Caco-2 (cell line): Measurements from ENCODE around the gene DRC7. TPM values are rescaled to one million over a fixed set of nuclear protein-coding genes. Genes with fewer than 3 reads are reported as not detected.
A peak's percentile ranks its signal among the peaks of the same experiment; 100 is the strongest.

Experiments used
- BruUV-seq: library from RNA; stranded (reverse); fragments of 400-500 nt; replicated peaks from 2 replicates; lab custom pipeline; 2021; lab: Mats Ljungman, UMichigan
- CTCF ChIA-PET: fragments of 300-600 bp; sonication (Branson Sonifier 250); formaldehyde crosslinking; loops from one replicate; lab custom pipeline; 2022; ENCODE audit warnings: antibody characterized with exemption; lab: Charles Lee
- POLR2A ChIA-PET: fragments of 300-600 bp; sonication (Branson Sonifier 250); formaldehyde crosslinking; loops from one replicate; lab custom pipeline; 2022; ENCODE audit warnings: antibody characterized with exemption; lab: Charles Lee
- DNase-seq, 2 experiments: peaks; one replicate each; pipeline versions ENCODE4 v3.0.0 to v3.0.0-alpha.2; 2020 to 2022
- H3K27me3 ChIP-seq: replicated peaks from 2 replicates; pipeline ENCODE4 v1.6.0; 2011; ENCODE audit warnings: low read length; ENCODE audit not compliant: control insufficient read depth, insufficient read depth
- H3K36me3 ChIP-seq: 2 replicates; pipeline ENCODE4 v1.5.1; 2011; ENCODE audit warnings: low read length; ENCODE audit not compliant: control insufficient read depth, insufficient read depth
- H3K4me1 ChIP-seq: fragments of 250-450 bp; sonication (Bioruptor Pico); 2 replicates; pipeline ENCODE4 v1.5.1; 2020; ENCODE audit warnings: mild to moderate bottlenecking
- H3K4me3 ChIP-seq: 2 replicates; pipeline ENCODE4 v1.5.1; 2011; ENCODE audit warnings: low read depth, mild to moderate bottlenecking, control low read depth, low read length
- H3K9me3 ChIP-seq: fragments of 250-450 bp; sonication (Bioruptor Pico); 2 replicates; pipeline ENCODE4 v1.5.1; 2020; ENCODE audit warnings: mild to moderate bottlenecking, moderate library complexity
- H3K27ac Mint-ChIP-seq: one replicate; pipeline ENCODE4 v1.8.0; 2022; ENCODE audit warnings: mixed read lengths; ENCODE audit not compliant: unreplicated experiment
- H3K27me3 Mint-ChIP-seq: one replicate; pipeline ENCODE4 v1.8.0; 2022; ENCODE audit warnings: mixed read lengths; ENCODE audit not compliant: insufficient read depth, unreplicated experiment
- H3K36me3 Mint-ChIP-seq: one replicate; pipeline ENCODE4 v1.8.0; 2022; ENCODE audit warnings: mild to moderate bottlenecking, mixed read lengths; ENCODE audit not compliant: insufficient read depth, unreplicated experiment
- H3K4me1 Mint-ChIP-seq: one replicate; pipeline ENCODE4 v1.8.0; 2022; ENCODE audit warnings: low read depth, mixed read lengths; ENCODE audit not compliant: unreplicated experiment
- H3K4me3 Mint-ChIP-seq: one replicate; pipeline ENCODE4 v1.8.0; 2022; ENCODE audit warnings: mild to moderate bottlenecking, moderate library complexity, mixed read lengths; ENCODE audit not compliant: unreplicated experiment
- H3K9me3 Mint-ChIP-seq: one replicate; pipeline ENCODE4 v1.8.0; 2022; ENCODE audit warnings: mixed read lengths; ENCODE audit not compliant: unreplicated experiment
- CTCF ChIP-seq, 2 experiments: fragments of 200-600 bp in 1 of 2; IDR thresholded peaks; 1 replicate in 1 of 2; 2 replicates in 1 of 2; pipeline versions ENCODE4 v1.5.1 to v1.8.0; 2011 to 2022; ENCODE audit warnings: antibody characterized with exemption in 1 of 2, control low read depth in 1 of 2, inconsistent platforms in 1 of 2, low read depth in 1 of 2, low read length in 1 of 2, mild to moderate bottlenecking in 1 of 2, moderate library complexity in 1 of 2; ENCODE audit not compliant: insufficient read depth in 1 of 2, severe bottlenecking in 1 of 2, unreplicated experiment in 1 of 2
- intact Hi-C: fragments of 100-400 bp; cut with micrococcal nuclease; formaldehyde crosslinking; loops from one replicate; pipeline ENCODE4 v1.10.0; 2022; ENCODE audit not compliant: unreplicated experiment
- total RNA-seq: library from RNA; stranded (reverse); gene quantifications from 2 replicates; pipeline ENCODE4 v1.2.3, GENCODE V29; 2022

Gene DRC7
- total RNA-seq, 1 experiment from 2014 or later, result 1.1 TPM

- Mint-ChIP-seq H3K4me3 (no peak overlapping the region), H3K27me3 (no peaks in the 10 kb centered on the region), H3K27ac (no peak overlapping the region), H3K4me1 (no peaks in the 10 kb centered on the region), H3K36me3 (no peaks in the 10 kb centered on the region), H3K9me3 (no peaks in the 10 kb centered on the region)
- peak in 1 of 2 experiments; percentile 17 for DNase-seq
- no peaks in the 10 kb centered on the region for H3K4me1 ChIP-seq
- H3K36me3 ChIP-seq, result no peaks in the 10 kb centered on the region
- no peak overlapping the region for H3K4me3 ChIP-seq
- no peaks in the 10 kb centered on the region for H3K27me3 ChIP-seq
- no TSS peak for BruUV-seq
- ChIA-PET POLR2A (no interaction called here), CTCF (interaction anchor here (0.8 kb wide), 1 partner anchor 9 kb away, joined by 3 read pairs; no protein-coding TSS in a partner anchor)
- intact Hi-C loops, result no loop called here
- no peak for TF ChIP-seq CTCF (IDR thresholded peaks at IDR 0.05; ENCODE audit: insufficient read depth in 1 of 2, low read depth in 1 of 2, low read length in 1 of 2, severe bottlenecking in 1 of 2, unreplicated experiment in 1 of 2)
- H3K9me3 ChIP-seq, result no peaks in the 10 kb centered on the region
Measured at GRCh38 chr16:57725976-57726375, 31.4 kb downstream of the DRC7 start.

DNA sequence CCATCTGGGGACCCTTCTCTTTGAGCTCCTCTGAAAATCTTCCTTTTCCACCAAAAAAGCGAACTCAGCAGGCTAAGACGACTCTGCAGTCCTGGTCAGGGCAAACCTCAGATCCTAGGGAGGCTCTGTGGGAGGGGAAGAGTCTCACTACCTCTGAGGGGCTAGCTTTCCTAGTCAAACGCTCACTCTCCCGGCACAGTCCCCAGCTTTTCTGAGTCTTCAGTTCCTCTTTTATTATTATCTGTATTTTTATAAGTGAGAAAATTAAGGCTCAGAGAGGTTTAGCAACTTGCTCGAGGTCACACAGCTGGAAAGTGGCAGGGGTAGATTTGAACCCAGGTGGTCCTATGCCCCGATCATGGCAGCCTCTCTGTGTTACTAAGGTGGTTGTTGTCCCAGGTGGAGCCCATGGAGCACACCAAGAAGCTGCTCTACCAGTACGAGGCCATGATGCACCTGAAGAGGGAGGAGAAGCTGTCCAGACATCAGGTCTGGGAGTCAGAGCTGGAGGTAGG is 31.9 kb downstream of the DRC7 start:
- Histone ChIP-seq H3K27me3 (no peaks in the 10 kb centered on the region), H3K4me1 (no peaks in the 10 kb centered on the region), H3K9me3 (no peaks in the 10 kb centered on the region), H3K4me3 (no peak overlapping the region), H3K36me3 (no peaks in the 10 kb centered on the region)
- H3K4me3 Mint-ChIP-seq, result no peak overlapping the region
- H3K27ac Mint-ChIP-seq, result no peak overlapping the region
- ChIA-PET CTCF (interaction anchor here (0.5 to 0.8 kb wide), 2 partner anchors 9 to 22 kb away, joined by 3 read pairs; no protein-coding TSS in a partner anchor), POLR2A (no interaction called here)
- TF ChIP-seq CTCF (IDR thresholded peaks at IDR 0.05; ENCODE audit: insufficient read depth in 1 of 2, low read depth in 1 of 2, low read length in 1 of 2, severe bottlenecking in 1 of 2, unreplicated experiment in 1 of 2), result no peak
- peak in 1 of 2 experiments; percentile 17 for DNase-seq
- intact Hi-C loops, result no loop called here
- no TSS peak for BruUV-seq
- no peaks in the 10 kb centered on the region for H3K27me3 Mint-ChIP-seq
- H3K4me1 Mint-ChIP-seq, result no peaks in the 10 kb centered on the region
- H3K36me3 Mint-ChIP-seq, result no peaks in the 10 kb centered on the region
- no peaks in the 10 kb centered on the region for H3K9me3 Mint-ChIP-seq

DNA sequence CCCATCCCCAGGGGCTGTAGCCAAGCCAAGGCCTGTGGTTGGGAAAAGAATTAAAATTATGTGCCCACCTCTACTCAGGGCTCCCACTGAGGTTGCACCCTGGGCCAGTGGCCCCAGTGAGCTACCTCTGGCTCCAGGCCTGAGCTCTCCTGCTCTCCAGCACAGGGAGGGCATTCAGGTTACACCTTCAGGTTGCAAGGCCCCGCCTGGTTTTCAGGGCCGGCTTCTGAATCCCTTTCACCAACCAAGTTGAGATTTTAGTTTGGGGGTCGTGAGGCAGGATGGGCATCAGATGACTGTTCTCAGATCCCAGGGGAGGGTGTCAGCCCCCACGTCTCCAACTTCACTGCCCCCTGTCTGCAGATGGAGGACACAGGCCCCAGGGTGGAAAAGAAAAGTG is 33.0 kb downstream of the DRC7 start:
- 0 out of 2 replicates have a peak, but pooled peaks cover under 1% of the 10 kb centered on the region for H3K9me3 ChIP-seq
- intact Hi-C loops, result no loop called here
- H3K4me1 Mint-ChIP-seq, result no peaks in the 10 kb centered on the region
- no peak overlapping the region for H3K27ac Mint-ChIP-seq
- BruUV-seq, result no TSS peak
- no peaks in the 10 kb centered on the region for H3K4me1 ChIP-seq
- ChIA-PET POLR2A (no interaction called here), CTCF (no interaction called here)
- H3K27me3 Mint-ChIP-seq, result no peaks in the 10 kb centered on the region
- peak in 1 of 2 experiments; percentile 23 for DNase-seq
- H3K4me3 Mint-ChIP-seq, result no peak overlapping the region
- TF ChIP-seq CTCF (IDR thresholded peaks at IDR 0.05; ENCODE audit: insufficient read depth in 1 of 2, low read depth in 1 of 2, low read length in 1 of 2, severe bottlenecking in 1 of 2, unreplicated experiment in 1 of 2), result peak in 1 of 2 experiments; percentile 13
- no peak overlapping the region for H3K4me3 ChIP-seq
- no peaks in the 10 kb centered on the region for H3K36me3 ChIP-seq
- no peaks in the 10 kb centered on the region for H3K27me3 ChIP-seq
- H3K36me3 Mint-ChIP-seq, result no peaks in the 10 kb centered on the region
- no peaks in the 10 kb centered on the region for H3K9me3 Mint-ChIP-seq
